Stimulated activated CD4-positive, alpha-beta T cell treated with anti-CD3 and anti-CD28 coated beads, Interleukin-12 subunit alpha, Interleukin-12 subunit beta, amount 100 ng/mL, for 4 hours (primary cell): ENCODE measurements around the gene TCERG1L.

Experiments used
- DNase-seq: peaks from one replicate; pipeline ENCODE4 v3.0.0-alpha.2; 2020

TCERG1L gene

GRCh38 chr10:131204406-131205152 is 106.9 kb downstream of the TCERG1L start:
- DNase-seq: no peak

- no peak for DNase-seq
Observed at GRCh38 chr10:131203456-131204357, 107.8 kb downstream of the TCERG1L start.

- no peak for DNase-seq
Observed at GRCh38 chr10:131202990-131203389, 108.5 kb downstream of the TCERG1L start.

- no peak for DNase-seq
Observed at GRCh38 chr10:131201741-131202515, 109.6 kb downstream of the TCERG1L start.

- DNase-seq: no peak
Observed at GRCh38 chr10:131200856-131201470, 110.6 kb downstream of the TCERG1L start.

DNA sequence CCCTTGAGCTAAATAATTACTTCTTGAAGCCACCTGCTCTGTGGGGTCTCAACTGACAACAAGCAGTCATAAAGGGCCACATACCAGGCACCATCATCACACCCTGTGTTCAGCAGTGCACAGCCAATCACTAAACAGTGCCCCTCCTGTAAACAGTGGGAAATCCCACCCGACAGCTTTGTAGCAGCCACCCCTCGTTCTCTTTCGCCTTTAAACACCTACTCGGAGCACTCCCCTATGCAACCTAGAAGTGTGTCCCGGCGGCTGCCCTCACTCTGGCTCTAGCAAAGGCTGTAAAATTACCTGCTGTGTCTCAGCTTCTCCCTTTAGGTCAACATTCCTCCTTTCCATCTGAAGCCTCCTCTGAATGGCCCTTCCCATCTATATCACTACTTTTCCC is 111.9 kb downstream of the TCERG1L start:
- no peak for DNase-seq

DNA sequence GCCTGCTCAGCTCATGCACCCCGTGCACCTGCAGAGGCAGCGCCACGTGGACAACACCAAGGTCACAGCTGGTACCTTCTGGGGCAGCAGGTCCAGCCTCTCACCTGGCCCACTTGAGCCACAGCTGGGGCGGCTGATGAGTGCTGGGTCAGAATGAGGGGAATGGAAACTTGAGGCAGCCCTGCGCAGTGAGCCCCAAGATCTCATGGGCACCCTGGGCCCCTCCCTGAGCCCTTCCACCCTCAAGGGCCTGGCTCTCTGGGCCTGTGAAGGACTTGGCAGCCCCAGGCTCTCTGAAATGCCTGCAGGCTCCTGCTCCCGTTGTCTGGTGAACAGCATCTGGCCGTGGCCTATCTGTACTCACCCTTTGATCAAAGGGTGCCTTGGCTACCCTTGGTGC is 112.7 kb downstream of the TCERG1L start:
- no peak for DNase-seq

DNA sequence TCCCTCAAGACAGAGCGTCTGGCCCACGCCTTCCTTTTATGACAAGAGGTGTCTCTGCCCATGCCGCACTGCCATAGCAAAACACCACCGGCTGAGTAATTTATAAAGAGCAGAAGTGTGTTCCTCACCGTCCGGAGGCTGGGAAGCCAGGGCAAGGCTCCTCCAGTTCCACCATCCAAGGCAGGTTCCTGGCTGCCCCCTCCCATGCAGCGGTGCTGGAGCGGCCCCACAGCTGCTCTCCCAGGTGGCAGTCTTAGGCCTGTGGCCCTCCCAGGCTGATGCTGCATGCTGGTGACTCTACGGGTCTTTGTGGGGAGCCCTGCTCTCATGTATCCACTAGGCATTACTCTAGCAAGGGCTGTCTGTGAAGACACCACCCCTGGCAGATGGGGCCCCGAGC is 113.1 kb downstream of the TCERG1L start:
- no peak for DNase-seq

DNA sequence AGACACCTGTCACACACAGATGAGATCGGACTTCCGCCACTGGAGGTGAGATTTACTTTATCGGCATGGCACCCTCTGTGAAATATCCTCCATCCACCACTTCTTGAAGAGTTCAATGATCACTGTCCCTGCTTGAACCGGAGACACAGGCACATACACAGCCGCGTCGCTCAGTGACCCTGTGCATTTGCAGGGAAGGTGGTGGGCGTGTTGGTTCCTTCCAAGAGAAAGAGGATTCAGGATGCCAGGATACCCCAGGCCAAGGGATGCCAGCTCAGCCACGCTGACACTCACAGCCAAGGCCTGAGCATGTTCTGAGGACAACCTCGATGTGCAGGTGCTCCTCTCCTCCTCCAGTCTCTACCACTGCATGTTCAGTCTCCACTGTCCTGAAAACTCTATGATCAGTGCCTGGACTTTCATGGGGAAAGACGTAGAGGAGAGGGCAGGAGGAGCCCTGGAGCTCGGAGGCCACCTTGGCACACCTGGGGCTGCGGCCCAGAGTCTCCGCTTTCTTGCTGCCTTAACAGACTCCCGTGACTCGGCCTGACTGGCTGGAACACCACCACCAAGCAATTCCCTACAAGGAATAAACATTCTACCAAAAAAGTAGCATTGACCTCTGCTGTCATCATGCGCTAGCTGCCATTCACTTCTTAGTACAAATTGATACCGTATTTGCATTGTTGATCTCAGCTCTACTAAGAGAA is 115.2 kb downstream of the TCERG1L start:
- DNase-seq: no peak

- DNase-seq: no peak
Observed at GRCh38 chr10:131195558-131196159, 115.9 kb downstream of the TCERG1L start.

- no peak for DNase-seq
Observed at GRCh38 chr10:131195116-131195515, 116.4 kb downstream of the TCERG1L start.

GRCh38 chr10:131193923-131194322 is 117.6 kb downstream of the TCERG1L start:
- no peak for DNase-seq

DNA sequence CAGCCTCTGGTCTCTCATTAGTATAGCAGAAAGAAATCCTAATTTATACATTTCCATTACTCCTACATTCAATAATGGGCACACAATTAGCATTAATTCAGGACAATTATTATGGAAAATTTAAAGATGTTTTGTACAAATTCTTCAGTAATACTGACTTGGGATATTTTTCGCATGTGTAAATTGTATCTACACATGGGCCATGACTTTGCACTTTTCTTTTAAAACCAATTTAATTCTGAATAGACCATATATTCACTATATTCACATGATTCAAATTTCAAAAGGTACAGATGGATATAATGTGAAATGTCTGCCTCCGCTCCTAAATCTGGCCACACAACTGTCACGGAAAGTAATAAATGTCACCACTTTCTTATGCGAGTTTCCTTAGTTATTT is 123.0 kb downstream of the TCERG1L start:
- DNase-seq: no peak

- DNase-seq: no peak
Observed at GRCh38 chr10:131187926-131188325, 123.6 kb downstream of the TCERG1L start.

GRCh38 chr10:131187274-131187673 is 124.2 kb downstream of the TCERG1L start:
- no peak for DNase-seq

DNA sequence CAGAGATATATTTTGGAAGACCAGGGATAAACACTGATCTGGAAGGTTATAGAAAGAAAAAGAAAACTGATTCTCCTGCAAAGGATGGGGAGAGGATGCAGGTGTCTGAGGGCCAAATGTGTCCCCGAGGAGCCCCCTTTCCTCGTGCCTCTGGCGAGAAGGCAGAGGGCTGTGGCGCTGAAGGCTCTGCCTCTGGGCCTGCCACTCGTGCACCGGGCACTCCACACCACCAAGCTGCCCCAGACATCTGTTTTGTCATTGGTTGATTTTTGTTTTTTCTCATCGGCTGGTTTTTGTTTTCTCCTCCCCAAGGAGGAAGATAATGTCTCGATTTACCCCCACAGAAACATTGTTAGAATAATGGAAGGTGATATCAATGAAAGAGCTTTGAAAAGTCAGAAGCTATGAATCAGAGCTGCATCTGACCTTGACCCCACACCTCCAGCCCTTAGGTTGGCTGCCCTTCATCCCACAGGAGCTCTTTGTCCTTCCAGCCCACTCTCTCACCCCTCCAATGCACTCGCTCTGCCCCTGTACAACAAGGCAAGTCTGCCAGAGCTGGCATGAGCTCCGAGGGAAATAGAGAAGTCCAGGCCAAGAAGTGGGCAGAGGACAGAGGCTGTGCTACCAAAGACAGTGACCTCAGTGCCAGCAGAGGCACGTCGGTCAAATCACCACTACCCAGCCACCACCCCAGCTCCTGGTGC is 124.8 kb downstream of the TCERG1L start:
- no peak for DNase-seq

- no peak for DNase-seq
Observed at GRCh38 chr10:131184503-131184902, 127.0 kb downstream of the TCERG1L start.

- DNase-seq: no peak
Observed at GRCh38 chr10:131183546-131184045, 127.9 kb downstream of the TCERG1L start.

DNA sequence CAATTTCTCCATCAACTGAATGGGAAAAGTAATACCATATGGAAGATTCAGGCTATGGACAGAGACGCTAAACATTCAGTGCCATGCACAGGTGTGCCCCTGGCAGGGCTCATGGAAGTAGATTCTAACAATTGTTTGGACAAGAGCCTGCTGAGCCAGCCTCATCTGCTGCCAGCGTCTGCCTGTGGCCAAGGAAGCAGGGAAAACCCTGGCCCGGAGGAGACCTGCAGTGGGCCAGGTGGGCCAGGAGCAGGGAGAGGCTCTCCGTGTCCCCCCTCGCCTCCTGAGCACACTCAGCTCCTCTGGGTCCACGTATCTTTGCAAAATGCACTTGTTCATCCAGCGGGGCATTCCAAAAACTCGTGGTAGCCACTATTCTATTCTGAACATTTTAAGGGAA is 130.1 kb downstream of the TCERG1L start:
- no peak for DNase-seq

DNA sequence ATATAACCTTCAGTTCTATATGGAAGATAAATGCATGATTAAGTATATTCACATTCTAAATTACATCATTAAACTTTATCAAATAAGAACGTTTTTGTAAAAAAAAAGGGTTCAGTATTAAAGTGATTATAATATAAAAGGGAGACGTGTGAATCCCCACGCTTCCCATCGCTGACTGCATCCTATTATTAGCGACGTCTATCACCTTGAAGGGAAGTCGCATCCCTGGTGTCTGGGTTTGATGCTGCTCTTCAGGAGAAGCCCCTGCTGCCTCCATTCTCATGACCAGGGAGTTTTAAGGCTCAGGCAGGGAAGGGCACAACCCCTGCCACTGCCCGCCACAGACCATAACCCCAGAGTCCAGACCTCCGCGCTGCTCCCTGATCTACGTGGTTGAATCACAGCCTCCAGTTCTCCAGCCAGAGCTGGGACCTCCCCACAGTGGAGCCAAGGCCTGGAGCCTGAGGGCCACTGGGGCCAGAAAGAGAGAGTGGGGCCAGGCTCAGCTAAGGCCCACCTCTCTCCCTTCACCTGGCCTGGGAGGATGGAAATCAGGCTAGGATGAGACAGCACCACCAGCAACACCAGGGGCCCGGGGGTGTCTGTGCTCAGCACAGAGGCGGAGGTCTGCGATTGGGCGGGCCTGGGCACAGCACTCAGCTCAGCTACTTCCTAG is 130.6 kb downstream of the TCERG1L start:
- no peak for DNase-seq
